Hematopoietic multipotent progenitor cell treated with erythropoietin and hydrocortisone succinate and interleukin-3 and kit ligand, for 15 days (in vitro differentiated cells): ENCODE data around the gene C6orf47.

Experiments
- DNase-seq: peaks from one replicate; pipeline ENCODE4 v3.0.0-alpha.2; 2015; ENCODE audit warnings: low spot score

C6orf47 gene

DNA sequence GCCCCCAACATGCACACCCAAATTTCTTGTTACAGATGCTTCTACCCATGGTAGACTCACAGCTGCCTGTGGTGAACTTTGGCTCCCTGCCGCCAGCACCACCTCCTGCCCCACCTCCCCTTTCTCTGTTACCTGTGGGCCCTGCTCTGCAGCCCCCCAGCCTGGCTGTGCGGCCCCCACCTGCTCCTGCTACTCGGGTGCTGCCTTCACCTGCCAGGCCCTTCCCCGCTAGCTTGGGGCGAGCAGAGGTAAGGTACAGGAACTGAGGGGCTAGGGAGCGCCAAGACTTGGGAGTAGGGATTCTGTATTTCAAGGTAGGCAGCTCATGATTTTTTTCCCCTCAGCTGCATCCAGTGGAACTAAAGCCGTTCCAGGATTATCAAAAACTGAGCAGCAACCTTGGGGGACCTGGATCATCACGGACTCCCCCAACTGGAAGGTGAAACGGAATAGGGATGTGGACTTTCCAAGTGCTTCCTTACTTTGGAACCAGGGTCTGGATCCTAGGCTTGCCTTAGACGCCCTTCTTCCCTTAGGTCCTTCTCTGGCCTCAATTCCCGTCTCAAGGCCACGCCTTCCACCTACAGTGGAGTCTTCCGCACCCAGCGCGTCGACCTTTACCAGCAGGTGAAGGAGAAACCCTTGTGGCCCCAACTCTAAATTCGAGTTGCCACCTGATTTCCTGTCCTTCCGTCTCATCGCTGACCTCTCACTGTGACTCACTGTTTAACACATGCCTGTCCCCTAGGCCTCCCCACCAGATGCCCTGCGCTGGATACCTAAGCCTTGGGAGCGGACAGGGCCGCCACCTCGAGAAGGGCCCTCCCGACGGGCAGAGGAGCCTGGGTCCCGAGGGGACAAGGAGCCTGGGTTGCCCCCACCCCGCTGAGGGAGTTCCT, 23.6 kb downstream of the C6orf47 start:
- DNase-seq, result no peak

DNA sequence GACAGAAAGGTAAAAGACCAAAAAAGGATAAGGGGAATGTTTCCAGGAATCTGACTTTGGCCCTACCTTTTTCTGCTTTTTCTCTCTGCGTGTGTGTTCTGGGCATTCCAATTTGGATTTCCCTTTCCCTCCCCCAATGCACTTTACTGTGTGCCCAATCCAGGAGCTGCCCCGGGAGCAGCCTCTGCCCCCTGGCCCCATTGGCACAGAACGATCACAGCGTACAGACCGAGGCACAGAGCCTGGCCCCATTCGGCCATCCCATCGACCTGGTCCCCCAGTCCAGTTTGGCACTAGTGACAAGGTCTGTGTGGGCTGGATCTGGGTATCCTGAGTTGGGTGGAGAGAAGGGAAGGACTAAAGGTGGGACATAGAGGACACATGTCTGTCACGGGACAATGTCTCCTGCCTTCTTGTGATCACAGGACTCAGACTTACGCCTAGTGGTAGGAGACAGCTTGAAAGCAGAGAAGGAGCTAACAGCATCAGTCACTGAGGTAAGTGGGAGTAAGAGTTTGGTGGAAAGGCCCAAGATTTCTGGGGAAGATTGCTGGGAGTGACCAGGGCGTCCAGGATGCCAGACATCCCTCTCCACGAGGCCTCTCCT, 25.5 kb downstream of the C6orf47 start:
- no peak for DNase-seq

DNA sequence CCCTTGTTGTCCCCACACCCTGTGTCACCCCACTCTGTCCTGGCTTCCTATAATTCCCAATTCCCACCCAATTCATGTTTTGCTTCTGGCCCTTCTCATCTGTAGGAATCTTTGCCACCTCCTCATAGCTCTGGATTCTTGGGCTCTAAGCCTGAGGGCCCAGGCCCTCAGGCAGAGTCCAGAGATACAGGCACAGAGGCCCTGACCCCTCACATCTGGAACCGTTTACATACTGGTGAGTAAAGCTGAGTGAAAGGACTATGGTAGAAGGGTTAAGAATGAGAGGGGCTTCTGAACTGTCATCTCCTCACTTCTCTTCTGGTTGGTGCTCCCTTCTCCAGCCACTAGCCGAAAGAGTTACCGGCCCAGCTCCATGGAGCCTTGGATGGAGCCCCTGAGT, 26.4 kb downstream of the C6orf47 start:
- no peak for DNase-seq

DNA sequence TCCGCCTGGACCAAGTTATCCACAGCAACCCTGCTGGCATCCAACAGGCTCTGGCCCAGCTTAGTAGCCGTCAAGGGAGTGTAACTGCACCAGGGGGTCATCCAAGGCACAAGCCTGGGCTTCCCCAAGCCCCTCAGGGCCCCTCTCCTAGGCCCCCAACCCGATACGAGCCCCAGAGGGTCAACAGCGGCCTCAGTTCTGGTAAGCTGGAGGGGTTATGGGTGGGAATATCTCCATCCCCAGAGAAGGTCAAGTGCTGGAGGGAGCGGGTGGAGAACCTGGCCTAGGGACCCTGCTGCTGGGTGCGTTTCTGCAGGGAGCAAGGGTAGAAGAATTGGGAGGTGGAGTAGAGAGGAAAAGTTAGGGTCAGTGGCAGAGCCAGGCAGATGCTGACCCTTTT, 27.1 kb downstream of the C6orf47 start:
- no peak for DNase-seq

DNA sequence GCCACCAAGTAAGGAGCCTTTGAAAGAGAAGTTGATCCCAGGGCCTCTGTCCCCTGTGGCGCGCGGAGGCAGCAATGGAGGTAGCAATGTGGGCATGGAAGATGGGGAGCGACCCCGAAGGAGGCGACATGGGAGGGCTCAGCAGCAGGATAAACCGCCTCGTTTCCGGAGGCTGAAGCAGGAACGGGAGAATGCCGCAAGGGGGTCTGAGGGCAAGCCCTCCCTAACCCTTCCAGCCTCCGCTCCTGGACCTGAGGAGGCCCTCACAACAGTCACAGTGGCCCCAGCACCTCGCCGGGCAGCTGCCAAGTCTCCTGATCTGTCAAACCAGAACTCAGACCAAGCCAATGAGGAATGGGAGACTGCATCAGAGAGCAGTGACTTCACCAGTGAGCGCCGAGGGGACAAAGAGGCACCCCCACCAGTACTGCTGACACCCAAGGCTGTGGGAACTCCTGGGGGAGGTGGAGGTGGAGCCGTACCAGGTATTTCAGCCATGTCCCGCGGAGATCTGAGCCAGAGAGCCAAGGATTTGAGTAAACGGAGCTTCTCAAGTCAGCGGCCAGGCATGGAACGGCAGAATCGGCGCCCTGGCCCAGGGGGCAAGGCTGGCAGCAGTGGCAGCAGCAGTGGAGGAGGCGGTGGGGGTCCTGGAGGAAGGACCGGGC, 28.2 kb downstream of the C6orf47 start:
- DNase-seq, result no peak

DNA sequence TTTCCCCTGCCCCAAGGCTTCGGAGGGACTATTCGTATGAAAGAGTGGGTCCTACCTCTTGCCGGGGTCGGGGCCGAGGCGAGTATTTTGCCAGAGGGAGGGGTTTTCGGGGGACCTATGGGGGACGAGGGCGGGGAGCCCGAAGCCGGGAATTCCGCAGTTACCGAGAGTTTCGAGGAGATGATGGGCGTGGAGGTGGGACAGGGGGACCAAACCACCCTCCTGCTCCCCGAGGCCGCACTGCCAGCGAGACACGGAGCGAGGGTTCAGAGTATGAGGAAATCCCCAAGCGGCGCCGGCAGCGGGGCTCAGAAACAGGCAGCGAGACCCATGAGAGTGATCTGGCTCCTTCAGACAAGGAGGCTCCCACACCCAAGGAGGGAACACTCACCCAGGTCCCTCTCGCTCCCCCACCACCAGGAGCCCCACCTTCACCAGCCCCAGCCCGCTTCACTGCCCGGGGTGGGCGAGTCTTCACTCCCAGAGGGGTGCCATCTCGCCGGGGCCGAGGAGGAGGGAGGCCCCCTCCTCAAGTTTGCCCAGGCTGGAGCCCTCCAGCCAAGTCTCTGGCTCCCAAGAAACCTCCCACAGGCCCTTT, 28.8 kb downstream of the C6orf47 start:
- DNase-seq, result no peak

DNA sequence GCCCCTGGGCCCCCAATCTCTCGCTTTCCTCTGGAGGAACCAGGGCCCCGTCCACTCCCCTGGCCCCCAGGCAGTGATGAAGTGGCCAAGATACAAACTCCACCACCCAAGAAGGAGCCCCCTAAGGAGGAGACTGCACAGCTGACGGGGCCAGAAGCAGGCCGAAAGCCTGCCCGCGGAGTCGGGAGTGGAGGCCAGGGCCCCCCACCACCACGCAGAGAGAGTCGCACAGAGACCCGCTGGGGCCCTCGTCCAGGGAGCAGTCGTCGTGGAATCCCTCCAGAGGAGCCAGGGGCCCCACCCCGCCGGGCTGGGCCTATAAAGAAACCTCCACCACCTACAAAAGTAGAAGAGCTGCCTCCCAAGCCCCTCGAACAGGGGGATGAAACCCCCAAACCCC, 29.4 kb downstream of the C6orf47 start:
- DNase-seq, result no peak

DNA sequence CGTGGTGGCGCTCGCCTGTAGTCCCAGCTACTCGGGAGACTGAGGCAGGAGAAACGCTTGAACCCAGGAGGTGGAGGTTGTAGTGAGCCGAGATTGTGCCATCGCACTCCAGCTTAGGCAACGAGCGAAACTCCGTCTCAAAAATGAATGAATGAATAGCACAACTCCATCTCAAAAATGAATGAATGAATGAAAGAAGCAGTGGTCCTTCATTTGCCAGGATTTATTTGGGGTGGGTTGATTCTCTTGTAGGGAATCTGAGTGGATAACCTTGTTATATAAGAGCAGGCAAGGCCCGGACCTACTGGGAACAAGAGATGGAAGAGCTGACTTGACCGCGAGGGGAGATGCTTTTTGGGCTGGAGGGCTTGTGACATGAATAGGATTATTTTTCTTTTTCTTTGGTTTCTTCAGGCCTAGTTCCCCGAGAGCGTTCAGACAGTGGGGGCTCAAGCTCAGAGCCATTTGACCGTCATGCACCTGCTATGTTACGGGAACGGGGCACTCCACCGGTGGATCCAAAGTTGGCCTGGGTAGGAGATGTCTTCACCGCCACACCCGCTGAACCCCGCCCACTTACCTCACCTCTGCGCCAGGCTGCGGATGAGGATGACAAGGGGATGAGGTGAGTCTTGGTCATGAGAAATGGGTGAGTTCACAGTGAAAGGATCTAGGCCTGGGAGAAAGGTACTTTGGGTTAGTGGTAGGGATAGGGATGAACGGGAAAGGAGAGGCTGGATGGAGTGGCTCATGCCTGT, 30.2 kb downstream of the C6orf47 start:
- DNase-seq, result no peak

DNA sequence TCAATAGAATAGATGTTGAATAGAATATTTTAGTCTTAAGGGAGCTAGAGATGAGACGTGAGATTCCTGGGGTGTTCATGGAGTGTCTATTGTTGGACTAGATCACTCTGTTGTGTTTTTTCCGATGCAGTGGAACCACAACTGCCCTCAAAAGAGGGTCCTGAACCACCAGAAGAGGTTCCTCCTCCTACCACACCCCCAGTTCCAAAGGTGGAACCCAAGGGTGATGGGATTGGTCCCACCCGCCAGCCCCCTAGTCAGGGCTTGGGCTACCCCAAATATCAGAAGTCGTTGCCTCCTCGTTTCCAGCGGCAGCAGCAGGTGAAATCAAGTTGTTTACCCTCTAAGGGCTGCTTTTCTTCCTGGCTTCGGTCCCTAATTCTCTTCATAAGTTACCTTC, 31.6 kb downstream of the C6orf47 start:
- DNase-seq, result no peak

DNA sequence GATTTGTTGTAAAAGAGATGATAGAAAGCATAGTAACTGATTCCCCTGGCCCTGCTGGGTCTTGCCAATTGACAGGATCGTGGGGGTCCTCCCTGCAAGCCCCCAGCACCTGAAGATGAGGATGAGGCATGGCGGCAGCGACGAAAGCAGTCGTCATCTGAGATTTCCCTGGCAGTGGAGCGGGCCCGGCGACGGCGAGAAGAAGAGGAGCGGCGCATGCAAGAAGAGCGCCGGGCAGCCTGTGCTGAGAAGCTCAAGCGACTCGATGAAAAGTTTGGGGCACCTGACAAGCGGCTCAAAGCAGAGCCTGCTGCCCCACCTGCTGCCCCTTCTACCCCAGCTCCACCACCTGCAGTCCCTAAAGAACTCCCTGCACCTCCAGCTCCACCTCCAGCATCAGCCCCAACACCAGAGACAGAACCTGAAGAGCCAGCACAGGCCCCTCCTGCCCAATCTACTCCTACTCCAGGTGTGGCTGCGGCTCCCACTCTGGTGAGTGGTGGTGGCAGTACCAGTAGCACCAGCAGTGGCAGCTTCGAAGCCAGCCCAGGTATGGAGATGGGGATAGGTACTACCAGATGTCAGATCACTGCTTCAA, 32.8 kb downstream of the C6orf47 start:
- DNase-seq, result no peak

DNA sequence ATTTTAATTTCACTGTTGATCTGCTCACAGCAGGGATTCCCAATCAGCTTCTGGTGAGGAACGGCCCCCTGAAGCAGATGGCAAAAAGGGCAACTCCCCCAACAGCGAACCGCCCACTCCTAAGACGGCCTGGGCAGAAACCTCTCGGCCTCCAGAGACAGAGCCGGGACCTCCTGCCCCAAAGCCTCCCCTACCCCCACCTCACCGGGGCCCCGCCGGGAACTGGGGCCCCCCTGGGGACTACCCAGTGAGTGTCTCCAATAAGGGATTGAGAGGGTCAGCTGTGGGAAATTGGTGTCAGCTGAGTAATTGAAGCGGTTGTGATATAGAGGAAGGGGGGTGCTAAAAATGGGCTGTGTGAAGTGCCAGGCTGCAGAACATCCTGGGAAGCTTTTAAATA, 33.6 kb downstream of the C6orf47 start:
- DNase-seq, result no peak

DNA sequence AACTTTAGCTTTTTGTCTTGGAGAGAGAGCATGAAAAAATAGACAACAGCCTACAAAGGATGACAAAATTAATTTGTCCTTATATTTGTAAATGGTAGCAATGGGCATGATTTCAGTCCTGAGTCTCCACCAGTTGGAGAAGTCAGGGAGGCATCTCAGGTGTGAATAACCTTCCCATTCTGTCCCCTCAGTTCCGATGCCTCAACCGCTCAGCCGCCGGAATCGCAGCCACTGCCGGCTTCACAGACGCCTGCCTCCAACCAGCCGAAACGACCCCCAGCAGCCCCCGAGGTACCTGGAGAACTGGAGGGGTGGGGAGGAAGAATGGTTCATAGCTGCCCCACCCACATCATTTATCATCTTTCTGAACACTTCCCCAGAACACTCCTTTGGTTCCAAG, 36.5 kb downstream of the C6orf47 start:
- DNase-seq, result no peak

DNA sequence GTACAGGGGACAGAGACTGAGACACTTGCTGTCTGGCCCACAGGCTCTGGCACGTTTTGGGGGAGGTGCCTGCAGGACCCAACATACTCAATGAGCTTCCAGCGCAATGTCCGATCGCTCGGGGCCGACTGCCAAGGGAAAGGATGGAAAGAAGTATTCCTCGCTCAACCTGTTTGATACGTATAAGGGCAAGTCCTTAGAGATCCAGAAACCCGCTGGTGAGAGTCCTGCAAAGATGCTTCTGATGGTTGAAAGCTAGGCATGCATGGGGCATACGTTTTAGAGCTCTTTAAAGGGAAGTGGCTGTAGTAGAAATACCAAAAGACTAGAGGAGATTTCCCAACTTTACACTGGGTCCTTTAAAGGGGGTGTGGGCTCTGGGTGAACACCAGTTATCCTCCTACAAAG, 37.9 kb downstream of the C6orf47 start:
- DNase-seq, result no peak

DNA sequence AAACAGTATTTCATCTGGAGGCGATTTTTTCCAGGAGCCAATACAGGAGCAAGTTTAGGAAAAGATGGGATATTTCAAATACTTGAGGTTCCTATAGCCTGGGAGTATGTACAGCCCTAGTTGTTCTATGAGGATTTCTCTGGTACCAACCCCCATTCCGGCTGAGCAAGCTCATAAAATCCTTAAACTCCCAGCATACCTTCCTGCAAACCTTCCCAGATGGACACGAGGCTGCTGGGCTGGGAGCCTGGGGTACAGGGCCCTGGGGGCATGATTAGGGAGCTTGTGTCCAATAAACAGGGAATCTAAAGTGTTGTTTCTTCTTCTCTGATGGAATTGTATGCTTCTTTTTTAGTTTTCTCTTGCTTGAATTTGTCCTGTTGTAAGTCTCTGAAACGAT, 38.6 kb downstream of the C6orf47 start:
- no peak for DNase-seq

DNA sequence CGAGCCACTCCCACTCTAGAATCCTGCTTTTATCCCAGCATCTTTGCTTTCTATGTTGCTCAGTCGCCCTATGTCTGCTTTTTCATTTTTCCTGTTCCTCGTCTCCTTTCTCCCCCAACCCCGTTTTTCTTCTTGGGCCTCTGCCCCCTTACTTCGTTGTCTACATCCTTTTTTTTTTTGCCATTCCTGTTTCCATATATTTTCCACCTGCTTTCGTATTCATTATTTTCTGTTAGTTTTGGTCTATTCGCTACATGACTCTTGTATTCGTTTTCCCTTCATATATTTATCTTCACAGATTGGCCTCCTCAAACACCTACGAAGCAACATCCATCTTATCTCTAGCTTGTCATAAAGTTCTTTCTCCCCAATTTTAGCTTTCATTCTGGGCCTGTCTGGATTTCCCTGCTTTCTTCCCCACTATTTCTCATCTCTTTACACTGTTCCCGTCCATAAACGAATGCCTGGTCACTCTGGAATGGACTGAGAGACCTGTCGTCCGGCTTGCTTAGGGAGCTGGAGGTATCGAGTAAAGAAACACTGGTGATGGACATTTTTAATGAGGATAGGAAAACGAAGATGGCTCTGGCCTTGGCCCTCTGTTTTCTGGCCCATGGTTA, 39.1 kb downstream of the C6orf47 start:
- DNase-seq, result peak; percentile 20

DNA sequence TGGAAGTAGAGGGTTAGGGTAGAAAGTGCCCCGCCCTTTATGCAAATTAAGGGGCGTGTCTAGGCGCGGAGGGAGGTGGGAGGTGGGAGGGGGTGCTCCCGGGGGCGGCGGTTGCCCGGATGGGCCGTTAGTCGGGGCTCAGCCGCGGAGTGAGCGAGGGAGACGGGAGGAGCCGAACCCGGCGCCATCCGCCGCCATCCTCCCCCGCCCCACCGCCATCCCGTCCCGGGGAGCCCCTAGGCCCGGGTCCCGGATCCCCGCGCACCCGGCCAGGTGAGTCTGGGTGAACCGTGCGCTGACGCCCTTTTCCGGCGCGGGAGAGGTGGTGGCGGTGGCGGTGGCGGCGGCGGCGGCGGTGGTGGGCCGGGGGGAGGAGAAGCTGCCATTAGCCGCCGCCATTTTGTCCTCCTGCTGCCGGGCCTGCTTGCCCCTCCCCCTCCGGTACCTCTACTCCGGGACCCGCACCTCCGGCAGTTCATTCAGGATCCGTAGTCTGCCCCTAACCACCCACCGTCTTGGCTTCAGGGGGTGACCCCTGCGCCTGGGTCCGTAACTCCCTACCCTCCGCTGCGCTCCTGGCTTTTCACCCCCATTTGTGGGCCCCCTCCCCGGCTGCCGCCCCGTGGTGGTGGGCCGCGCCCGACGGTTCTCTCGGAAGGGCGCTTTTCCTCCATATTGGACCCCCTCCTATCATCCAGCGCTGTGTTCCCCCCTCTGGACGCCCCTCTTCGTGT, 39.8 kb downstream of the C6orf47 start, which contains the start of gene PRRC2A:
TSS of gene PRRC2A (plus strand) at position 130 of the 734 bp plus-strand sequence. CDS start 2,075 bp downstream, outside the sequence.
- peak; percentile 70 for DNase-seq

DNA sequence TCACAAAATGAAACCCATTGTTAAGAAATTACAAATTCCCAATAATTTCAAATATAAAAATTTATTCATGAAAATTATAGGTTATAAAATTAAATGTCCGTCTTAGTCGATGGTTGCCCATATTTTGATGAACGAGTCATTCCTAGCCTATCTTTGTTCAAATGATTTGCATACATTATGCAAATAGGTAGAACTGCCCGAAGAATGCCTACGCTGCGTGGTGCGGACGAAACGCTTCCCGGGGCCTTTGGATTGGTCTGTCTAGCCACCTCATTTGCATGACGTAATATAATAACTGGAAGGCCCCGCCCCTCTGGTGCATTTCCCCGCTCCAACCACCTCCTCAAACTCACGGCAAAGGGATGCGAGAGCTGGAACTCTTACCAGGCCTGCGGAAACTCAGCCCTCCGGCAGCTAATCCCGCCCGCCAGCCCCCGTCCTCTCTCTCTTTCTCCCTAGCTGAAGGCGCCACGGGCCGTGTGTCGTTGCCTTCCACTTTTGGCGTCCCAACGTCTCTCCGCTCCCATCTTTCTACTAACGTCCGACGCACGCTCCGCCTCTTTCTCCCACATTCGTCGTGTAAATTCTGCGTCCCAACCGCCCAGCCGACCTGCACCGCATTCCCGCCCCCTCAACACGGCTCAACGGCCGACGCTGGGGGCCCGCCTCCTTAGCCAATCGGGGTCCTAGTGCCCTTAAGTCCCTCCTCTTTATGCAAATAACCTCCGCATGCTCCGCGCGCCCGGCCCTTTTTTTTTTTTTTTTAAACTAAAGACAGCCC, 40.6 kb downstream of the C6orf47 start:
- DNase-seq, result peak; percentile 99

DNA sequence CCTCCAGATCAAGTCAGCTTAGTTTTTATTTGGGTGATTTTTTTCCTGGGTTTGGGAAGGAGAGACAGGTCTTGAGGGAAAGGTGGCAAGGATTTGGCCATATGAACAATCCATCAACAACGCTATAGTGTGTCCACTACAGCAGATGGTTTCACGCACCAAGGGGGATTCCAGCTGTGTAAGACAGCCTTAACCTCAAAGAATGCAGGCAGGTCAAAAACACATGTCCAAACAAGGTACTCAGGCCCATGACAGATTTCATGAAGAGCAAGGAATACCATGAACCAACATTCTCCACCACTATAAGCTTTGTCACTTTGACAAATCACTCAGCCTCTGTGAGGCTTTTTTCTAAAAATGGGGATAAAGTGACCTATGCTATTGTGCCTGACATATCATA, 43.6 kb downstream of the C6orf47 start:
- no peak for DNase-seq

DNA sequence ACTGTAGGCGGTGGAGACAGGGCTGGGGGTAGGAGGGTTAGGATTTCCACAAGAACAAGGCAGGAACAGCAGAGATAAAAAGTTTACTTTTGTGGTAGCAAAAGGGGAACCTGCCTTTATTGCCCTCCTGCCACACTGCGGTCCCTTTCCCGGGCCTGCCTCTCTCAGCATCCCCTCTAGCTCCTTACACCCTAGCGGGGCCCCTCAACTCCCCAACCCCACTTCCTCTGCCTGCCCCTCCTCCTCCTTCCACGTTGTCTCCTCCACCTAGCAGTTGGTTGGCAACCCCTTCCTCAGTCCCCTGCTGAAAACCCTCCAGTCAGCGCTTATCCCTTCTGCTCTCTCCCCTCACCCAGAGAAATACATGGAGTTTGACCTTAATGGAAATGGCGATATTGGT, 44.8 kb downstream of the C6orf47 start:
- DNase-seq, result no peak
